ENCODE measurements around the gene CSF2RB.

Gene CSF2RB

DNA sequence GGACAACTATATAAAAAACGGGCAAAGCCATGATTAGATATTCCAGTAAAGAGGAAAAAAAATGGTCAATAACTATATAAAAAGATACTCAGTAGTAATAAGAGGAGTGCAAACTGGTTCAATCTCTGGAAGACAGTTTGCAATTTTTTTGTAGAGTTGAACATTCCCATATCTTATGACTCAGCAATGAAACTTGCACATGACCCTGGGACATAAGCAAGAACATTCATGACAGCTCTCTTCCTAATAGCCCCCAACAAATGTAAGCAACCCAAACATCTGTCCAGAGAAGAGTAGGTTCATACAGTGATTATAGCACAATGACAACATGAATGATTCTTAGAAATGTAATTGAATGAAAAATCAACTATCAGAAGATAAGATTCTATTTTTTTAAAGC is 21.8 kb upstream of the CSF2RB start:
- DNase-seq (ENCODE audit: low spot score), result no peak

DNA sequence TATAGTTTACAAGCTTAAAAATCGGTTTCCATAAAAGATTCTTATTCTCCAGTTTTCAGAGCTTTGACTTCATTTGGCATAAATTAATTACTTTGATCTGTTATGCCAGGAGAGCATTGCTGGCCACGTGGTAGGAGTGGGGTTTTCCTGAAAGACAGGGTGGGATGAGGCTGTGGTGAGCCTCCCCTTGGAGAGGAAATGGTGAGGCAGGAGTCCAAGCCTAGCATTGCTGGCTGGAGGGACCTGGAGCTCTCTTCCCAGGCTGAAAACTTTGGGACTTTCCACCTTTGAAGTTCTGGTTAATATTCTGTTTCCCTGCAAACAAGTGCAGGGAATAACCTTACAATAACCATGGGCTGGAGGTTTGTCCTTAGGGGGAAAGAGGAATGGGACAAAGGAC is 21.1 kb upstream of the CSF2RB start:
- no peak for DNase-seq (ENCODE audit: low spot score)

DNA sequence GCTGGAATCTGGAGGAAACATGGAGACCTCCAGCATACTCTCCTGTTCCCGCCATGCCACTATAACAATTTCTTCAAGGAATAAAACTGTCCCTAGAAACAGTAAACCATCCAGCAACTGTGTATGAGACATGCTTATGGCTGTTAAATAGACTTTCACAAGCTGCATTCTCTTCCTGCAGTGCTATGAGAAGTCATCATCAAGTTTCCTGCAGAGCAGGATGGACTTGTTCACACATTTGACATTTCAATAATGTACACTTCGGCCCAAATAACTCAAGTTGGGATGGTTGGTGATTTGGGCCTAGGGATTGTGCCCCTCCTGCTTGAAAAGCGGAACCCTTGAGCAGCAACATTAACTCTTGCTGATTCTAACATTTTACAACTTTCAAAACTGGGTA is 20.2 kb upstream of the CSF2RB start:
- no peak for DNase-seq (ENCODE audit: low spot score)

DNA sequence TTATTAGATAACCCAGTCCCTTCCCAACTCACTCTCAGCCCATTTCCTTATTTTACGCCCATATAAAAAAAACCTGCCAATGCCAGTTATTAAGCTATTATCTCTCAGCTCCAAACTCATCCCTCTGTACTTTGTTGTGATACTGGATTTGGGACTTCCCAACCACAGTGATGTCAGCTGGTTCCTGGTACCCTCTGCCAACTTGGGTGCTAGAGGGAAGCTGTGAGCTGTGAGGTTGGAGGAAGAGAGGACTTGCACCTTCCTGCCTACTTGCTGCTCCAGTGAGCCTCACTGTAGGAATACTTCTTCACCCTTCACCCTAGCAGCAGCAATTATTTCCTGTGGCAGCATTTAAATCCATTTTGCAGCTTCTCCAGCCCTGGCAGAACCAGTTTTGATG is 19.2 kb upstream of the CSF2RB start:
- no peak for DNase-seq (ENCODE audit: low spot score)

DNA sequence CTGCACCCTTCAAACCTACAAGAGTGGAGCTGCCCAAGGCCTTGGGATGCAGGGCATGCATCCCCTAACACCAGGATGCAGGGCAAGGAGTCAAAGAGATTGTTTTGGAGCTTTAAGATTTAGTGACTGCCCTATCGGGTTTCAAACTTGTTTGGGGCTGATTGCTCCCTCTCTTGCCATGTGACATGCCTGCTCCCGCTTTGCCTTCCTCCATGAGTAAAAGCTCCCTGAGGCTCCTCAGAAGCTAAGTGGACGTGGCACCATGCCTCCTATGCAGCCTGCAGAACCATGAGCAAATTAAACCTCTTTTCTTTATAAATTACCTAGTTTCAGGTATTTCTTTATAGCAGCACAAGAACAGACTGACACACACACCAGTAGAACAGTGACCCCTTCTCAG is 15.8 kb upstream of the CSF2RB start:
- no peak for DNase-seq (ENCODE audit: low spot score)

DNA sequence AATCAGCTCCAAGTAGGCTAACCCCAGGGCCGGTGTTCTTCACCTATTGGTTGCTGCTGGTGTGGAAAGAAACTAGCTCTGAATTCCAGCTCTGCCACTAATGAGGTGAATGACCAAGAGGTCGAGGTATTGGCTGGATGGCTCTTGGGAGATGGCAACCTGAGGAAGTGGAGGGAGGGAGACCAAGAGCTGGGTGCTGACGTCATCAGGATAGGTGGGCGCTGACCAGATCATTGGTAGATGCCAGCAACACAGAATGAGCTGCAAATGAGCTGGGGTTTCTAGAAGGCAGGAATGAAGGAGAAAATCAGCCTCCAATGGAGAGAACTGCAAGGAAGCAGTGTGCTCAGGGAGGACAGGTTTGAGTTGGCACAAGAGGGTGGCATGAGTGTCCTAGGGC is 14.7 kb upstream of the CSF2RB start:
- no peak for DNase-seq (ENCODE audit: low spot score)

DNA sequence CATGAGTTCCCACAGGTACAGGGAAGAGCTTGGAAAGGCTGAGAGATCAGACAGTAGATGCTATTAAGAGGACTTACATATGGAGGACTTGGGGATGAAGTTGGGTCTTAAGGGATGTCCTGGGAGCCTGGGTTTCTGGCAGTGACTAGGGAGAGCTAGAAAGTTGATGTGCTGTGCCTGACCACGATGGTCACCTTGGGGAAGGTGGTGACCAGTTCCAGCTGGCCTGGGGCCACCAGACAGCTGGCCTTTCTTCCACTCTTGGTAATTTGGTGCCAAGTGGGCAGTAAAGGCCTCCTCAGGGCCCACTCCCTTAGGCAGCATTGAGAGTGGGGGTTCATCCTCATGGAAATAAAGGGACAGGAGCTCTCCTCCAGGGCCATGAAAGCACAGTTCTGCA is 13.9 kb upstream of the CSF2RB start:
- DNase-seq (ENCODE audit: low spot score), result no peak

DNA sequence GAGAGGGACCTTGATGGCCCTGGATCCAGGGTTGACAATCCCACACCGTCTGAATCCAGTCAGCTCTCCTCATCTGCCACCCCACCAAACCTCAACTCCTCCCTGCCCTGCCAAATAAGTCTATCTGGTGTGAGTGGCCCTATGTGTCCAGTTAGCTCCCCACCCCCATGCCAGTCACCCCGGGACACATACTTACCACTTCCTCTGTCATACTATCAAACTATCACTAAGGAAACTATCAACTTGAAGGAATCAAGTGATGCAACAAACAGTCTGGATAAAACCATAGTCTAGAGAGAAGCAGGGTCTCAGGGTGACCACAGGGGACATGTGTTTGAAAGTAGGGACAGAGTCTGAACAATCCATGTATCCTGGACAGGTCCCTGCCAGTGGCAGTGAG is 13.2 kb upstream of the CSF2RB start:
- no peak for DNase-seq (ENCODE audit: low spot score)

DNA sequence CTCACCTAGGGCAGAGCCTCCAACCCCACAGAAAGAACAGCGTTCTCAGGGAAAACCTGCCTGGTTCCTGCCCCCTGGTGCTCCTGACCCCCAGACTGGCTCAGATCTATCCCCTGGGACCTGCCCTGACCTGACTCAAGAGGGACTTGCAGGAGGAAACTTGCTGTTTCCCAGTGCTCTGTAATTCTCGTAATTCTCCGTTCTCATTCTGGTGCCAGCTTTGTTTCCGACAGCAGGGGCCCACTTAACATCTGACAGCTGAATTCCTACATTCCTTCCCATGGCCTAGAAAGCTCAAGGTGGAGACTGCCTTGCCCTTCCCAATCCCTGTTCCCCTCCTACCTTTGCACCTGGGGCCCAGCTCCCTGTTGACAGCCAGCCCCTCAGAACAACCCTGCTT is 12.5 kb upstream of the CSF2RB start:
- DNase-seq (ENCODE audit: low spot score), result no peak

DNA sequence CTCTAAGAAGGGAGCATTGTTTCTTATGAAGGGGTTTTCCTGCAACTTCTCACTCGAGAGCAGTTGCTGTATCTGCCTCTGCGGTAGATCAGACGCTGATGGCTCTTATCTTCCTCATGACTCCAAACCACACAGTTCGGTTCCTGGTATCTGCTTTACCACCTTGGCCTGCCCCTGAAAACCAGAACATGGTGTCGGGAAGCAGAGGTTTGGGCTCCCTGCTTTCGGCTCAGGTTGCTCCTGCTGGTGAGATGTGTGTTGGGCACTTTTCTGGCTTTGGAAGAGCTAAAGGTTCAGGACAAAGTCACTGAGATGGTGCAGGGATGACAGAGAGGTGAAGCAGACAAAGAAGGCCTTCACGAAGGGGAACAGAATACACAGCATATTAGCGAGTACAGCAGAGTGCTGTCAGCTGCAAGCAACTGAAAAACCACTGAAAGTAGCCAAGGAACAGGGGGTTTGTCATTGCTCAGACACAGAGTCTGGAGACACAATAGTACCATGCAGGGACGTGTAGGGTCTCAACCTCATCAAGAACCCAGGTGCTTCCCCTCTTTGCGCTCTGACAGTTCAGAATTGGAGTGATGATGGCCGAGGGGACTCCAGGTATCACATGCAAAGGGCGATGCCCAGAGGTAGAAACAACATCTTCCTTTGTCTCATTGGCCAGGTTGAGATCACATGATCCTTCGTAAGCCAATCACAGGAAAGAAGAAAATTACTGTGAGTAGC is 11.9 kb upstream of the CSF2RB start:
- DNase-seq (ENCODE audit: low spot score), result no peak

DNA sequence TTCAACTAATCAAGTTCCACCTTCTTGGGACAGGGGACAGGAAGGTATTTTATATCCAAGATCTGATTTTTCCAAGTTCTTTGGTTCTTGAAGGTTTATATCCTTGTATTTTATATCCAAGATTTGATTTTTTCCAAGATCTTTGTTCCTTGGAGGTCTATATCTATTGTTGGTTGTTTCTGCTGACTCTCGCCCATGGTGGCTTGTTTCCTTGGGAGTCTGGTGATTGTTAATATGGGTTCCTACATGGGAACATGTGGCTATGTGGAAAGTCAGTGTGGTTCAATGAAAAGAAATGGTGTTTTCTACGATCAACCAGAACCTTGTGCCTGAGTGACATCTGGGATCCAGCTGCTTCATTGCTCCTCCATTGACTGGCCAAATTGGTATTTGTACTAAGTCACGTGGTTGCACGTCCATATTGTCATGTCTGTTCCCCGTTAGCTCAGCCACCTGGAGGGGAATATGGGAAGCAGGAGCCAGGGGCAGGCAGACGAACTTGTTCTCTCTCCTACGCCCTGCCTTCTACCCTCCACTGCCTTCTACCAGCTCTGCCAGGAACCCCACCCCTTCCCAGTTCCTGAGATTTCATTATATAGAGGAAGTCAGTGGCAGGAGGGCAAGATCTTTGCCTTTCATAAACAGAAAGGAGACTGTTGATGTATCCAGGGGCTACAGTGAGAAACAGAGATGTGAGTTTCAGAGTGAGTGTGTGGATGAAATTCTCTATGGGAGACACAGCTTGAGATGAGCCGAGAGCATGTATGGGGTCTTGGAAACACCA is 11.1 kb upstream of the CSF2RB start:
- no peak for DNase-seq (ENCODE audit: low spot score)

DNA sequence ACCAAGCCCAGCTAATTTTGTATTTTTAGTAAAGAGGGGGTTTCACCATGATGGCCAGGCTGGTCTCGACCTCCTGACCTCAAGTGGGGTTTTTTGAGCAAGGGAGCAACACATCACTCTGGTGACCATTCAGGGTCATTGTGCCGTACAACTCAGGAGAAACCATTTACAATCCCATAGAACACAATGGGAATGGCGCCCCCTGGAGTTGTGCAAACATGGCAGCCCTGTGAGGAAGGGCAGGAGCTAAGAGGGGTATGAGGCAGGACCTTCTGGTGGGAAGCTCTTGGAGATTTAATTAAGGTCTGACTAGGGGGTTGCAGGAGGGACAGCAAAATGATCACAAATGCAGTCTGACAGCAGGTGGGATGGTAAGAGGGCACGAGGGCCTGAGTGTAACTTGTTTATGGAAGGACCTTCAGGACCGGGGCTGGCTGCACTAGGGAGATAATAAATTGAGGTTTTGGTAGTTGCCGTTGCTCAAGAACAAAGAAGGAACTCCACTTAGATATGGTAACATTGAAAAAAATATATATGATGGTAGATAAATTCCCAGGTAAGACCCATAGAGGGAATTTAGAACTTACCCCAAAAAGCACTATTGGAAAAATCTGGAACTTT is 9.1 kb upstream of the CSF2RB start:
- no peak for DNase-seq (ENCODE audit: low spot score)

DNA sequence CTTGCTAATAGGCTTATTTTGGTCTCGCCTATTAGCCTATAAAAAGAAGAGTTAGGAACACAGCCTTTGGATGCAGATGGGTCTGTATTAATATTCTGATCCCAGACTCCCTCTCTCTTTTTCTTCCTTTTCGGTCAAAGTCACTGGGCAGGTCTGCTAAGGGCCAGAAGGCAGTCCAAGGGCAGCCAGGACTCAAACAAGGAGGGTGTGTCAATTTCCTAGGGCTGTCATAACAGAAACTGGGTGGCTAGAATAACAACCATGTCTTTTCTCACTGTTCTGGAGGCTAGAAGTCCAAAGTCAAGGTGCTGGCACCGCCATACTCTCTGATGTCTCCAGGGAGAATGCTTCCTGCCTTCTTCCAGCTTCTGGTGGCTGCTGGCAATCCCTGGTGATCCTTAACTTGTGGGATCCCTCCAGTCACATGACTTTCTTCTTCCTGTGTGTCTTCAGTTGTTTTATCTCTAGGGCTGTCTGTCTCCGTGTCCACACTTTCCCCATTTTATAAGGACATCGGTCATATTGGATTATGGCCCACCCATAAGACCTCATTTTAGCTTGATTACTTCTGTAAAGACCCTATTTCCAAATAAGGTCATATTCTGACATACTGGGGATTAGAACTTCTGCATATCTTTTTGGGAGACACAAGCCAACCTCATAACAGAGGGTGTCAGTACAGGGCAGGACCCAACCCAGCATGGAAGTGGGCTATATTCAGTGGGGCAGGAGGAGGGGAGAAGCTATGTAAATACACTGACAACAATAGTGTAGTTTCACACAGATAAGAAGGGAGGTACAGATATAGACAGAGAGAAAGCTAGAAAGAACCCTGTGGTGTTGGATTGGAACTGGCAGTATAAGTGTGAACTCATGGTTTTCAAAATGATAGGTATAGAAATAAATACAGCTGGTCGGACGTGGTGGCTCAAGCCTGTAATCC is 5.9 kb upstream of the CSF2RB start:
- no peak for DNase-seq (ENCODE audit: low spot score)

DNA sequence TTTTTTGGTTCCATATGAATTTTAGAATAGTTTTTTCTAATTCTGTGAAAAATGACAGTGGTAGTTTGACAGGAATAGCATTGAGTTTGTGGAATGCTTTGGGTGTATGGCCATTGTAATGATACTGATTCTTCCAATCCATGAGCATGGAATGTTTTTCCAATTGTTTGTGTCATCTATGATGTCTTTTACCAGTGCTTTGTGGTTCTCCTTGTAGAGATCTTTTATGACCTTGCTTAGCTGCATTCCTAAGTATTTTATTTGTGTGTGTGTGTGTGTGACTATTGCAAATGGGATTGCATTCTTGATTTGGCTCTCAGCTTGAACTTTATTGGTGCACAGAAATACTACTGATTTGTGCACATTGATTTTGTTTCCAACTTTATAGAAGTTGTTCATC is 3.0 kb upstream of the CSF2RB start:
- DNase-seq (ENCODE audit: low spot score), result no peak

DNA sequence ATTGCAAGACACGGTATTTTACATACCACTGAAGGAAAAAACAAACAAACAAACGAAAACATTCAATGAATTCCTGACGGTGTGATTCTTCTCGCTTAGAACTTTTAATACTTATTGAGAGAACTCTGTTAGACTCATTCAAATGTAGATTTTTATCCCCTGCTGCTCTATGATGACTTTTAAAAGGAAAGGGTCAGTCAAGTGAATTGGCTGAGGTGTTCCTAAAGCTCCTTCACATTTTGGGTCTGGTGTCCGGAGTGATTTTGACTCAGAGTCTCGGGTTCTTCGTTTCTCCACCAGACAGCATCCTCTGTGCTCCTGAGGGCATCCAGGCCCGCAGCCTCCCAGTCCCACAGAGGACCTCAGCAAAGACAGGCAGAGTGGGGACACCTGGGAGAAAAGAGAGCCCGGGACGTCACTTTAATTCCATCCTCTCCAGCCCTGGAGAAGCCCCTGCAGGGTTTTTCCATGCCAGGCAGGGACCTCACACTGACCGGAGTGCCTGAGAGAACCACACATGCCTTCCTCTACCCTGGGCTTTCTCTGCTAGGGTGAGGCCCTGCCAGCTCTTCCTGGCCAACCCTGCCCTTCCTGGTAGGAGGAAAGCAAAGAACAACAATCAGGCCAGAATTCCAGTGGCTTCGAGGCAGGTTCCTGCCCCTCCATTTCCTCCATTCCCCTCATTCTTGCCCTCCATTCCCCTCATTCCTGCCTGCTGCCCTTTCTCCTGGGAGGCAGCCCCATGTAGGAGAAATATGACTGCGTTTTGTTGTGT is 1.4 kb upstream of the CSF2RB start:
- no peak for DNase-seq (ENCODE audit: low spot score)

DNA sequence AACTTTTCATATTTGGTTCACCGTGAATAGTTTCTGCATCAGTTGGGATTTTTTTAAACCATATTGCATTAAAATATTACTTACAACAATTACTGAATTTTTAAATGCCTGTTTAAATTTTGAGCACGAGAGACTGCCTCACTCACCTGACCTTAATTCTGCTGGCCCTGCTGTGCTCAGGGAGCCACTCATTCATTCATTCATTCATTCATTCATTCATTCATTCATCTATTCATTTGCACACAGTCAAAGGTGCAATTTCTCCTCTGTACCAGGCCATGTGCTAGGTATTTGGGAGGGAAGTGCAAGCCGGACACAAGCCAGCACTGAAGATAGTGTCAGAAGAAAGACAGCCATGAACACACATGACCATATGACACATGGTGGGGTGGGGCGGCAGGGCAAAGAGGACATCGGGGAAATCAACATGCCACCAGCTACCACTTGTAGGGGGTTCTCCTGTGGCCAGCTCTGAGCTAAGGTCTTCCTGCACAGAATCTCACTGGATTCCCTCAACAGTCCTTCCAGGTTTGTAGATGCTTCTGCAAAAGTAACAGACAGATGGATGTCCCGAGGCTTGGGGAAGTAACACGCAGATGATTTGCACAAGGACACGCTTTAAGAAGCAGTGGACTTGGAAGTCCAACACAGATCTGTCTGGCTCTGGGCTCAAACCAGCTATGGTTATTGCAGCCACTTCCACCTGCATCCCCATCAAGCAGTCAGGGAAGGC is 568 bp upstream of the CSF2RB start:
- DNase-seq (ENCODE audit: low spot score), result no peak

DNA sequence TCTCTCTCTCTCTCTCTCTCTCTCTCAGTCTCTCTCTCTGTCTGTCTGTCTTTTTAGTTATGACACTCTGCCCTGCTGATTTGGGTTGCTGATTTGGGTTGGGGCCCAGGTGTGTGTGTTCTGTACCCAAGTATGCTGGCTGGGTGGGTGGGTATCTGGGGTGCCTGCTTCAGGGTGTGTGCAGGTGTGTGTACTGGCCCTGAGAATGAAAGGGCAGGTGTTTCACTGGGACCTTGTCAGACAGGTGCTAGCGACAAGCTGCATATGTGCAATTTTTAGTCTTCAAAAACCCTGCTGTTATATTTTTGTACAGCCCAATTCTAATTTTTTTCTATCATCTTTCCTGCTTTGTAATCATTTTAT is 943 bp downstream of the CSF2RB start:
- DNase-seq (ENCODE audit: low spot score), result no peak

DNA sequence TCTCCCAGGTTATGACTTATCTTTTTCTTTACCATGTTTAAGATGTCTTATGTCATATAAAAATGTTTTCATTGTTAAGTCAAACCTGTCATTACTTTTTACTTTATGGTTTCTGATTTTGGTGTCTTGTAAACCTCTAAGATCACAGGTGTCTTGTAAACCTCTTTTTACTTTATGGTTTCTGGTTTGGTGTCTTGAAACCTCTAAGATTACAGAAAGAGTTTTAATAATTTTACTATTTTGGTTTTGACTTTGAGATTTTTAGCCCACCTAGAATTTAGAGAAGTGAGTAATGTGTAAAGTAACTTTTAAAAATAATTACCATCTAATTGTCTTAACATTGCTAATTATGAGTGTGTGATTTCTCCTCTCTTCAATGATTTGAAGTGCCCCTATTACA is 2.6 kb downstream of the CSF2RB start:
- no peak for DNase-seq (ENCODE audit: low spot score)

DNA sequence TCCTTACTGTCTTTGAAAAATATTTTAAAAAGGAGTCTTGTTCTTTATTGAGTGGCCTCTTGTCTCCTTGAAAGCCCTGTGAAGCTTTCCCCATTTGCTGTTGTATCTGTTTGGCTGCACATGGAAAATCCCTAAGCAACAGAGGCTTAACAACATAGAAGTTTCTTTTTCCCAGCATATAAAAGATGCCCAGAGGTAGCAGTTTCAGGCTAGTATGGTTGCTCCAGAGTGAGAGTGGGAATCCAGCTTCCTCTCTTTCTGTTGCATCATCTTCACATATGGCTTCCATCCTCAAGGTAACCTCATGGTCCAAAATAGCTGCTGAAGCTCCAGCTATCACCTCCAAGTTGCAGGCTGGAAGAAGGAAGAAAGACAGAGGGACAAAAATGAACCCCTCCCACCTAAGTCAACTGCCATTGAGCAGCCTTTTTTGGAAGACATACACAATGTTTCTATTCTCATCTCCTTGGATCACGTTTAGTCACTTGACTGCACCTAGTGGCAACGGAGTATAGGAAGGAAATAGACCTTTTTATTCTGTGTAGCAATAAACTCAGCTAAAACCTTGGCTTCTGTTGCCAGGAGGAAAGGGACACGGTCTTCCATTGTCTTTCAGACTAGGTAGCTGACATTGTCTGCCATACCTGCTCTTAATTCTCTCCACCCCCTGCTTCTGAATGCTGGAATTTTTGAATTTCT is 5.3 kb downstream of the CSF2RB start:
- no peak for DNase-seq (ENCODE audit: low spot score)
